Stimulated activated CD4-positive, alpha-beta T cell treated with anti-CD3 and anti-CD28 coated beads, Interleukin-15, amount 100 ng/mL, for 48 hours (primary cell): Measurements from ENCODE around the gene NHLH1.

Source experiments
- DNase-seq, 2 donors: peaks; one replicate each; pipeline ENCODE4 v3.0.0-alpha.2; 2020; ENCODE audit warnings: low read depth in 2 of 2

NHLH1 gene

GRCh38 chr1:160411271-160412027, 44.6 kb downstream of the NHLH1 start:
- no peak for DNase-seq

GRCh38 chr1:160412028-160412362, 45.1 kb downstream of the NHLH1 start:
- no peak for DNase-seq

- DNase-seq: no peak
Measured at GRCh38 chr1:160413716-160414115, 46.8 kb downstream of the NHLH1 start.

GRCh38 chr1:160414881-160415280, 48.0 kb downstream of the NHLH1 start:
- DNase-seq: no peak

GRCh38 chr1:160415696-160416290, 48.9 kb downstream of the NHLH1 start:
- no peak for DNase-seq

GRCh38 chr1:160416369-160416768, 49.5 kb downstream of the NHLH1 start:
- DNase-seq: no peak

- no peak for DNase-seq
Measured at GRCh38 chr1:160418483-160418882, 51.6 kb downstream of the NHLH1 start.

GRCh38 chr1:160419150-160419837, 52.4 kb downstream of the NHLH1 start:
- no peak for DNase-seq

- no peak for DNase-seq
Measured at GRCh38 chr1:160419838-160420169, 52.9 kb downstream of the NHLH1 start.

GRCh38 chr1:160420881-160421842, 54.3 kb downstream of the NHLH1 start:
- no peak for DNase-seq

GRCh38 chr1:160421881-160422280, 55.0 kb downstream of the NHLH1 start:
- DNase-seq: no peak
